Lower lobe of right lung (tissue), 2 donors: ENCODE measurements around the gene LIMCH1. TPM values are rescaled to one million over a fixed set of nuclear protein-coding genes. Genes with fewer than 3 reads are reported as not detected.
A peak's percentile ranks its signal among the peaks of the same experiment; 100 is the strongest.

Experiments used
- ATAC-seq, 2 donors: fragments of 200-7000 bp; cut with Tn5 transposase; one replicate each; pipeline ENCODE4 v1.9.1; 2020 to 2022; ENCODE audit warnings: mild to moderate bottlenecking in 2 of 2, moderate library complexity in 2 of 2
- DNase-seq: peaks from one replicate; pipeline ENCODE4 v3.0.0-alpha.2; 2020
- H3K27ac ChIP-seq: fragments of 200-600 bp; one replicate; pipeline ENCODE4 v1.8.0; 2022
- H3K27me3 ChIP-seq: fragments of 200-600 bp; one replicate; pipeline ENCODE4 v1.8.0; 2022; ENCODE audit warnings: low read depth
- H3K36me3 ChIP-seq: fragments of 200-600 bp; one replicate; pipeline ENCODE4 v1.8.0; 2022; ENCODE audit warnings: mild to moderate bottlenecking
- H3K4me1 ChIP-seq: fragments of 200-600 bp; one replicate; pipeline ENCODE4 v1.8.0; 2022
- H3K4me3 ChIP-seq: fragments of 200-600 bp; one replicate; pipeline ENCODE4 v1.8.0; 2022; ENCODE audit warnings: mild to moderate bottlenecking
- H3K9me3 ChIP-seq: fragments of 200-600 bp; one replicate; pipeline ENCODE4 v1.8.0; 2022
- CTCF ChIP-seq: fragments of 200-600 bp; IDR thresholded peaks from one replicate; pipeline ENCODE4 v1.8.0; 2022; ENCODE audit warnings: antibody characterized with exemption, mild to moderate bottlenecking
- intact Hi-C: fragments of 100-400 bp; cut with DNase I; formaldehyde crosslinking; loops from one replicate; pipeline ENCODE4 v1.11.0; 2022
- total RNA-seq: library from RNA; stranded (reverse); fragmentation: NEBNext Ultra II Directional; extraction: Animal tissue kit (Norgen Biotek cat#: 25700); gene quantifications from one replicate; pipeline ENCODE4 v1.2.1, GENCODE V29; 2021
- donor health status: DM: no; HTN: yes; CAD: no; lungs with severe emphysema.

The LIMCH1 gene
- total RNA-seq, 1 donor from 2014 or later: 267 TPM

GRCh38 chr4:41693629-41694028 is 155.7 kb downstream of the LIMCH1 start:
- no peak for DNase-seq
- Histone ChIP-seq H3K4me1 (no peaks in the 10 kb centered on the region), H3K4me3 (no peak overlapping the region), H3K36me3 (peaks cover 85% of the 10 kb centered on the region), H3K27me3 (no peaks in the 10 kb centered on the region), H3K27ac (no peak overlapping the region), H3K9me3 (no peaks in the 10 kb centered on the region)
- ATAC-seq: peak in 1 of 2 donors; percentile 41
- peak; percentile 30 for TF ChIP-seq CTCF
- intact Hi-C loops: no loop called here

DNA sequence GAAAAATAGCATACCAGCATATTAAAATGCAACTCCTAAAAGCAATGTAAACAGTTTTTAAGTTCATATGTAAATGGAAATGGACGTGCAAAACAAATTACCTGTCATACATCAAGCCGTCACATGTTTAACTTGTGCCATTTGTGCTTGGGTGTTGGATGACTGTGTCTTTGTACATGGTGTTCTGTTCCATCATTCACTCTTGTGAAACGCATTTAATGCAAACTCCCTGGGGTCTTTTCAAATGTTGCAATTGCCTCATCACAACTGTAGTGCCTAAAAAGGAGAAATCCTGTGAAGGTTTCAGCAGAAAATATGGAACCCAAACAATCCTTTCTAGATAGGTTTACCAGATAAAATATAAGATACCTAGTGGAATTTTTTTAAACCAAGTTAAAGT is 158.2 kb downstream of the LIMCH1 start:
- DNase-seq: no peak

DNA sequence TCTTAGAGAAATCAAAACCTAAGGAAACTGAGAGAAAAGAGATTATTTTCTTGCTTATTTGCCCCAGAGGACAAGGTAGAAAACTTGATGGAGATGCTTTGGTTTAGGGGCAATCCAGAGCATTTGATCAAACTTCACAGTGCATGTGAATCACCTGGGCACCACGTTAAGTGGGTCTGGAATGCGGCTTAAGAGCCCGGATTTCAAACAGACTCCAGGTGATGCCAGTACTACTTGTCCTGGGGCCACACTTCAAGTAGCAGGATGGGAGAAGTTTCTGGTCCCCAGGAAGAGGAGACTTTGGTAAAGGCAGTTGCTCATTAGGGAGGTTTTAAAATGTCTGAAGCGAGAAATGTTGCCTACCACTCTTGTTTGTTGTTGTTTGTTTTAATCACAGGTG is 158.8 kb downstream of the LIMCH1 start:
- Histone ChIP-seq H3K4me3 (no peak overlapping the region), H3K9me3 (no peaks in the 10 kb centered on the region), H3K4me1 (no peaks in the 10 kb centered on the region), H3K36me3 (peaks cover 64% of the 10 kb centered on the region), H3K27ac (no peak overlapping the region), H3K27me3 (no peaks in the 10 kb centered on the region)
- intact Hi-C loops: no loop called here
- DNase-seq (no peak), ATAC-seq (peak; percentile 78 to 82)
- no peak for TF ChIP-seq CTCF

More for the DNA sequence above, 158.2 kb downstream of the LIMCH1 start:
- Histone ChIP-seq H3K27ac (no peak overlapping the region), H3K36me3 (peaks cover 69% of the 10 kb centered on the region), H3K4me3 (no peak overlapping the region), H3K27me3 (no peaks in the 10 kb centered on the region), H3K9me3 (no peaks in the 10 kb centered on the region), H3K4me1 (no peaks in the 10 kb centered on the region)
- intact Hi-C loops: no loop called here
- TF ChIP-seq CTCF: no peak
- no peak for ATAC-seq

- Histone ChIP-seq H3K9me3 (no peaks in the 10 kb centered on the region), H3K36me3 (peaks cover 25% of the 10 kb centered on the region), H3K4me1 (no peaks in the 10 kb centered on the region), H3K27me3 (no peaks in the 10 kb centered on the region), H3K27ac (no peak overlapping the region), H3K4me3 (no peak overlapping the region)
- DNase-seq: no peak
- no peak for TF ChIP-seq CTCF
- ATAC-seq: no peak
- intact Hi-C loops: no loop called here
These were observed 164.0 kb downstream of the LIMCH1 start for GRCh38 chr4:41701983-41702382.

- intact Hi-C loops: no loop called here
- no peaks in the 10 kb centered on the region for H3K9me3 ChIP-seq
- DNase-seq (no peak), ATAC-seq (no peak)
- no peak overlapping the region for H3K27ac ChIP-seq
- no peaks in the 10 kb centered on the region for H3K4me1 ChIP-seq
- no peak overlapping the region for H3K4me3 ChIP-seq
- H3K27me3 ChIP-seq: no peaks in the 10 kb centered on the region
- H3K36me3 ChIP-seq: peaks cover 17% of the 10 kb centered on the region
- TF ChIP-seq CTCF: no peak
These were observed 164.8 kb downstream of the LIMCH1 start for GRCh38 chr4:41702770-41703169.

GRCh38 chr4:41703785-41704184 is 165.8 kb downstream of the LIMCH1 start:
- DNase-seq: no peak
- Histone ChIP-seq H3K27ac (no peak overlapping the region), H3K4me1 (no peaks in the 10 kb centered on the region), H3K9me3 (no peaks in the 10 kb centered on the region), H3K36me3 (peaks cover 7% of the 10 kb centered on the region), H3K27me3 (no peaks in the 10 kb centered on the region), H3K4me3 (no peak overlapping the region)
- no peak for ATAC-seq
- no peak for TF ChIP-seq CTCF
- intact Hi-C loops: no loop called here
